Uterus (tissue), 2 donors: ENCODE measurements around the gene ATP6V0D1.

Experiments
- POLR2A ChIP-seq, 2 donors: fragments of 450-650 bp; IDR thresholded peaks; one replicate each; pipeline ENCODE4 v1.6.1; 2016; ENCODE audit warnings: antibody characterized with exemption in 2 of 2, mild to moderate bottlenecking in 1 of 2, moderate library complexity in 1 of 2
- TF ChIP-seq, protein P1 (sequence below), 4 experiments: fragments of 200-600 bp in 2 of 4; fragments of 450-650 bp in 2 of 4; sonication (generic) in 2 of 4; IDR thresholded peaks; one replicate each; pipeline ENCODE4 v1.5.1; 2016 to 2019; ENCODE audit warnings: antibody characterized with exemption in 4 of 4, mild to moderate bottlenecking in 2 of 4, moderate library complexity in 1 of 4

DNA sequence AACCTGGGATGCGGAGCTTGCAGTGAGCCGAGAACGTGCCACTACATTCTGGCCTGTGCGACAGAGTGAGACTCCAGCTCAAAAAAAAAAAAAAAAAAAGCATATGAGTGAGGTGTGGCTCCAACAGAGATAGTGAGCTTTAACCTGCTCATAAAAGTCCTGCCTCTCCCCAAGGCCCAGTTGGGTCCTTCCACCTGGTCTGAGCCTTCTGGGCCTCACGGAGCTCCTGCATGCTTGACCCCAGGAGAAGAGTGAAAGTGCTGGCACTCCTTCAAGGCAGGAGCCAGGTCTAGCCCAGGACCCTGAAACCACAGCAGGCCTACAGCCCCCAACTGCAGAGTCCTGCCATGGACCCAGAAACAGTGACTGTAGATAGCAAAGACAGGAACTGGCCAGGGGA lies 32.4 kb downstream of the ATP6V0D1 start:
- TF ChIP-seq, protein P1, sequence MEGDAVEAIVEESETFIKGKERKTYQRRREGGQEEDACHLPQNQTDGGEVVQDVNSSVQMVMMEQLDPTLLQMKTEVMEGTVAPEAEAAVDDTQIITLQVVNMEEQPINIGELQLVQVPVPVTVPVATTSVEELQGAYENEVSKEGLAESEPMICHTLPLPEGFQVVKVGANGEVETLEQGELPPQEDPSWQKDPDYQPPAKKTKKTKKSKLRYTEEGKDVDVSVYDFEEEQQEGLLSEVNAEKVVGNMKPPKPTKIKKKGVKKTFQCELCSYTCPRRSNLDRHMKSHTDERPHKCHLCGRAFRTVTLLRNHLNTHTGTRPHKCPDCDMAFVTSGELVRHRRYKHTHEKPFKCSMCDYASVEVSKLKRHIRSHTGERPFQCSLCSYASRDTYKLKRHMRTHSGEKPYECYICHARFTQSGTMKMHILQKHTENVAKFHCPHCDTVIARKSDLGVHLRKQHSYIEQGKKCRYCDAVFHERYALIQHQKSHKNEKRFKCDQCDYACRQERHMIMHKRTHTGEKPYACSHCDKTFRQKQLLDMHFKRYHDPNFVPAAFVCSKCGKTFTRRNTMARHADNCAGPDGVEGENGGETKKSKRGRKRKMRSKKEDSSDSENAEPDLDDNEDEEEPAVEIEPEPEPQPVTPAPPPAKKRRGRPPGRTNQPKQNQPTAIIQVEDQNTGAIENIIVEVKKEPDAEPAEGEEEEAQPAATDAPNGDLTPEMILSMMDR (IDR thresholded peaks at IDR 0.05) = no peak
- TF ChIP-seq POLR2A (IDR thresholded peaks at IDR 0.05) = no peak
